Urothelium cell line (cell line): ENCODE results near the gene CFAP46.

Experiments
- DNase-seq: peaks from one replicate; pipeline ENCODE4 v3.0.0; 2011; ENCODE audit warnings: low spot score, mixed read lengths
- FAIRE-seq: peaks from 2 replicates; lab custom pipeline; 2011; peaks lifted over from hg19 to GRCh38; lab: Jason Lieb, UNC

CFAP46 gene

GRCh38 chr10:132916421-132916841 is 25.9 kb downstream of the CFAP46 start:
- FAIRE-seq: no peak
- DNase-seq: no peak

GRCh38 chr10:132915411-132915810 is 27.0 kb downstream of the CFAP46 start:
- FAIRE-seq (no peak), DNase-seq (no peak)

- DNase-seq (no peak), FAIRE-seq (no peak)
Measured at GRCh38 chr10:132914732-132915131, 27.6 kb downstream of the CFAP46 start.

- DNase-seq (no peak), FAIRE-seq (no peak)
Measured at GRCh38 chr10:132913559-132914115, 28.7 kb downstream of the CFAP46 start.

- no peak for DNase-seq
- FAIRE-seq: no peak
Measured at GRCh38 chr10:132912713-132913558, 29.4 kb downstream of the CFAP46 start.

GRCh38 chr10:132912225-132912712 is 30.1 kb downstream of the CFAP46 start:
- no peak for FAIRE-seq
- no peak for DNase-seq

GRCh38 chr10:132911786-132912097 is 30.6 kb downstream of the CFAP46 start:
- FAIRE-seq: no peak
- no peak for DNase-seq

GRCh38 chr10:132910901-132911785 is 31.2 kb downstream of the CFAP46 start:
- DNase-seq (no peak), FAIRE-seq (no peak)

- no peak for DNase-seq
- FAIRE-seq: no peak
Measured at GRCh38 chr10:132910186-132910880, 32.0 kb downstream of the CFAP46 start.

- DNase-seq (no peak), FAIRE-seq (no peak)
Measured at GRCh38 chr10:132909491-132910071, 32.8 kb downstream of the CFAP46 start.

- FAIRE-seq (no peak), DNase-seq (no peak)
Measured at GRCh38 chr10:132908621-132909295, 33.6 kb downstream of the CFAP46 start.

GRCh38 chr10:132907821-132908620 is 34.3 kb downstream of the CFAP46 start:
- FAIRE-seq: no peak
- DNase-seq: no peak

GRCh38 chr10:132906836-132907235 is 35.5 kb downstream of the CFAP46 start:
- DNase-seq: no peak
- FAIRE-seq: no peak

- no peak for DNase-seq
- FAIRE-seq: no peak
Measured at GRCh38 chr10:132906106-132906505, 36.3 kb downstream of the CFAP46 start.

GRCh38 chr10:132905661-132906060 is 36.7 kb downstream of the CFAP46 start:
- DNase-seq (no peak), FAIRE-seq (no peak)

GRCh38 chr10:132904814-132905649 is 37.3 kb downstream of the CFAP46 start:
- FAIRE-seq (no peak), DNase-seq (peak; percentile 47)

- no peak for FAIRE-seq
- DNase-seq: peak; percentile 80
Measured at GRCh38 chr10:132904181-132904813, 38.1 kb downstream of the CFAP46 start.
